Activated gamma-delta T cell treated with anti-CD3 and anti-CD28 coated beads, Interleukin-2, amount 50 U/mL, for 16 hours (primary cell): Measurements from ENCODE around the gene INS.

Experiments
- DNase-seq: peaks from one replicate; pipeline ENCODE4 v3.0.0-alpha.2; 2020; ENCODE audit warnings: low read depth

INS gene

DNA sequence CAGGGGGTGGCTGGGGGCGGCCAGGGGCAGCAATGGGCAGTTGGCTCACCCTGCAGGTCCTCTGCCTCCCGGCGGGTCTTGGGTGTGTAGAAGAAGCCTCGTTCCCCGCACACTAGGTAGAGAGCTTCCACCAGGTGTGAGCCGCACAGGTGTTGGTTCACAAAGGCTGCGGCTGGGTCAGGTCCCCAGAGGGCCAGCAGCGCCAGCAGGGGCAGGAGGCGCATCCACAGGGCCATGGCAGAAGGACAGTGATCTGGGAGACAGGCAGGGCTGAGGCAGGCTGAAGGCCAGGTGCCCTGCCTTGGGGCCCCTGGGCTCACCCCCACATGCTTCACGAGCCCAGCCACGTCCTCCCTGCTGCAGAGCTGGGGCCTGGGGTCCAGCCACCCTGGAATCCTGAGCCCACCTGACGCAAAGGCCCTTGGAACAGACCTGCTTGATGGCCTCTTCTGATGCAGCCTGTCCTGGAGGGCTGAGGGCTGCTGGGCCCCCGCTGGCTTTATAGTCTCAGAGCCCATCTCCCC lies at the start of gene INS:
Gene INS, minus strand, starts transcription at position 474 of the 524 bp plus-strand sequence. Its CDS starts 238 bp downstream, at position 236.
- DNase-seq = no peak

DNA sequence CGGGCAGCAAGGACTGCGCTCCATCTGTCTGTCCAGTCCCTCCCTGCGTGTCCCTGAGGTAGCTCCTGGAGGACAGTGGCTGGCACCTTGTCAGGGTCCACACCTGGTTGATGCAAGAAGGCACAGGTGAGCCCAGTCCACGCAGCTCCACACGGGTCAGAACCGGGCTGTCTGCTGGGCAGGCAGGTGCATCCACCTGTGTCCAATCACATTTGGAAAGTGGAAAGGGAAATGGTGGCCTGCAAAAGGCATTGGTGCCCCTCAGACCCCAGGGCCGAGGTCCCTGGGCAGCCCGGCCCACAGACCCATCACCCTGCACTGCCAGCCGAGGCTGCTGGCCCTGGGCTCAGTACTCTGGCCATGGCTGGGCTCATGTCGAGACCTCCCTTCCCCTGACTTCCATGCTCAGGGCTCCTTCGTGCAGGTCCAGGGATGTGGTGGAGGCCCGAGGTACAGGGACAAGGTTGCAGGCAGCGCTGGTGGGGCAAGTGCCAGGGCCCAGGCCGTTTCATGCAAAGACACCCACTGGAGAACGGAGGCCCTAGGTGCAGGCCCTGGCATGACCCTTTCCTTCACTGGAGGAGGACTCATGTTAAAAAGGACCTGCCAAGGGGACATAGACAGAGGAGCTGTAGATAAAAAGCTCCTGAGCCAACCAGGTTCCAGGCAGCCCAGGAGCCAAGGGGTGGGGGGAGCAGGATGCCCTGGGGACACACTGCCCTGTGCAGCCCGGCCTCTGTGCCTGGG lies 49.5 kb upstream of the INS start:
- no peak for DNase-seq

DNA sequence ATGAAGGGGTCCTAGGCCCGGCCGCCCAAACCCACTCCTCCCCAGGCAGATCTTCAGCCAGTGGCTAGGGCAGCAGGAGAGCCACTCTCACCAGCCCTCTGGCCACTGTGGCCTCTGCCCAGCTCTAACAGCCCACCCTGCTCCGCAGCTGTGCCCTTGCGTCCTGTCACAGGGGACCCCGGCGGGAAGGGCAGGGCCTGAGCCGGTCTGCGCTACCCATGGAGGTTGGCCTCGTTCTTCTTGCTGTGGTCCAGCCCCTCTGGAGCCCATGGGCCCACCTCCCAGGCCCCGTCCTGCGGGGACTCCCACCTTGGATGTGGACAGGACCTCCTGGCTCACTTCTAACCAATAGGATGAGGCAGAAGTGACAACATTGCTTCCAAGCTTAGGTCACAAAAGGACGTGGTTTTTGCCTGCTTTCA lies 48.9 kb upstream of the INS start:
- DNase-seq = no peak

DNA sequence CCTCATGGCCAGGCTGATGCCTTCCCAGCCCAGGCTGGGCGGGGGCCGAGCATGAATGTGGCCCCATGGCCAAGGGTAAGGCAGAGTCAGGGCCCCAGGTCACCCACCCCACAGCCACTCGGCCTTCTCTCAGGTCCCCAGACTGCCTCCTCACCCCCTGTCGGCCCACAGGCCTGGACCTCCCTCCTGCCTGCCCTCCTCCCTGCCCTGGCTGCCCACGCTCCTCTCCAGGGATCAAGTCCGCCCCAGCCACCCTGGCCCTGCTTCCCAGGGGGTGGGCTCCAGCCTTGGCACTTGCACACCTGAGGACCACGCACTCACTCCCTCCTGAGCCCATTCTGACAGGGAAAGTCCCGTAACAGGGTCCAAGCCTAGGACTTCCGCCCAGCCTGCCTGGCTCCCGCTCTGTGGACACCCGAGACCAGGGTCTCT lies 48.4 kb upstream of the INS start:
- DNase-seq = no peak

DNA sequence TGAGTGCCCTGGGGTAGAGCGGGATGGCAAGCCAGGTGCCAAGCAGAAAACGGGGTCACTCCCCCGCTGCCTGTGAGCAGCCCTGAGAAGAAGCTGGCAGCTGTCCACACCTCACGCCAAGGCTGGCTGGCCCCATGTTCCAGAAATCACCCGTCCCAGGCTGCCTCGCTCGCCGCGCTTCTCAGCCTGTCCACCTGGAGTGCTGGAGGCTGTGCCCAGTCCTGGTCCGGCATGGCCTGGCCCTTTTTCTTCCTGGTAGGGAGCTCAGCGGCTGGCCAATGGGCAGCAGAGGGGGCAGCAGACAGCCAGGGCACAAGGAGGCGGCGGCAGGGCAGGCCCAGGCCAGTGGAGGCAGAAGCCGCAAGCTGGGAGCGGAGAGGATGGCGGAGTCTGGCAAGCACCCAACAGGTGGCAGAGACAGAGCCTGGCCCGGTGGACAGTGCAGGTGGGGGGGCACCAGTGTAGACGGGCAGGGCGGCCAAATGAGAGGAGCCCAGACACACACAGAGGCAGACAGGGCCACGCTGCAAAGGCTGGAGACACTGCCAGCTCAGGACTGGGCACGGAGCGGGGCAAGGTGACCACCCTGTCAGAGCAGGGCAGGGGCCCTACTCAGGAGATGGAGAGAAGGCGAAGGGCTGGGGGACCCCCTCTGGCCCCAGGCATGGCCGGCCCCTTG lies 47.8 kb upstream of the INS start:
- no peak for DNase-seq

DNA sequence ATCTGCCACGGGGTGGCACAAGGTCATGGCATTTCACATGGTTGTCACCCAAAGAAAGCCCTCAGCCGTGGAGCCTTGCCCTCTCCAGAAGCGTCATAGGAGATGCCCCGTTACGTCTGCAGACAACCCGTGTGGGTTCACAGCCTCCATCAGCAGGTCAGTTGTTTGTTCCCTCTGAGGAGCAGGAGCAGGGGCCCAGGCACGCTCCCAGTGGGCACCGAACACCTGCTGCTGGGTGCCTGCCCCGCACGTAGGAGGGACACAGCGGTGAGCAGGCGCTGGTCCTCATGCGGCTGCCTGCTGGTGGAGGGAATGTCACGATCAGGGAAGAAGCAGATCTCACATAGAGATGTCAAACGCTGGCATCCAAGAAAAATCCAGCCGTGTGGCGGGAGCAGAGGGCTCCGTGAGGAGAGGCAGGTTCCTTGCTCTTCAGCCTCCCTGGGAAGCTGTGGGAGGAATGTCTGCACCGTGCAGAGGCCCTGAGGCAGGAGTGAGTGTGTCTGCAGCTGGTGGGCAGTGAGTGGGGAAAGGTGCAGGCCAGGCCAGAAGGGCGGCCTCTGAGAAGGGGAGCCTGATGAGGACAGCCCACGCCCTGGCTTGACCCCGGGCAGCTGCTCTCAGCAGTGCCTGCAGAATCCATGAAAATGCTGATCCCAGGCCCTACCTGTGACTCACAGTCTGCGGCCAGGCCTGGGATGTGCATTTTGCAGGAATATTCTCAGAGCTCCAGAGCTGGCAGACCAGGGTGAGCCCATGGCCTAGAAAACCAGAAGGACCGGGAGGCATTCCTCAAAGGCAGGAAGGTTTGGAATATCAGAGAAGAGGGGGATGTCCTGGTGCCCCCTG lies 47.0 kb upstream of the INS start:
- no peak for DNase-seq

DNA sequence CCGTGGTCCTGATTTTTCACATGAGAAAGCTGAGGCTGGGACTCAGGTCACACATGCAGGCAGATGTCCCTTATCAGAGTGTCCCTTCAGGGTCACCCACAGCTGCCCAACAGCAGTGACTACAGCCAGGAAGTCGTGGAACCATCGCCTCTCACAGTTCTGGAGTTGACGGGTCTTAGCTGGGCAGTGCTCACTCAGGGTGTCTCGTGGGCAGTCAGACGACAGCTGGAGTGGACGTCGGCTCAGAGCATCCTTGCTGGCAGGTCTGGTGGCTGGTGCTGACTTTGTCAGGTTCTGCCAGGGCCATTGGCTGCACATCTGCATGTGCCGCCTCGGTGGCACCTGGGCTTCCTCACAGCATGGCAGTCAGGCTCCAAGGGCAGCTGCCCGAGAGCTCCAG lies 46.2 kb upstream of the INS start:
- DNase-seq = no peak

DNA sequence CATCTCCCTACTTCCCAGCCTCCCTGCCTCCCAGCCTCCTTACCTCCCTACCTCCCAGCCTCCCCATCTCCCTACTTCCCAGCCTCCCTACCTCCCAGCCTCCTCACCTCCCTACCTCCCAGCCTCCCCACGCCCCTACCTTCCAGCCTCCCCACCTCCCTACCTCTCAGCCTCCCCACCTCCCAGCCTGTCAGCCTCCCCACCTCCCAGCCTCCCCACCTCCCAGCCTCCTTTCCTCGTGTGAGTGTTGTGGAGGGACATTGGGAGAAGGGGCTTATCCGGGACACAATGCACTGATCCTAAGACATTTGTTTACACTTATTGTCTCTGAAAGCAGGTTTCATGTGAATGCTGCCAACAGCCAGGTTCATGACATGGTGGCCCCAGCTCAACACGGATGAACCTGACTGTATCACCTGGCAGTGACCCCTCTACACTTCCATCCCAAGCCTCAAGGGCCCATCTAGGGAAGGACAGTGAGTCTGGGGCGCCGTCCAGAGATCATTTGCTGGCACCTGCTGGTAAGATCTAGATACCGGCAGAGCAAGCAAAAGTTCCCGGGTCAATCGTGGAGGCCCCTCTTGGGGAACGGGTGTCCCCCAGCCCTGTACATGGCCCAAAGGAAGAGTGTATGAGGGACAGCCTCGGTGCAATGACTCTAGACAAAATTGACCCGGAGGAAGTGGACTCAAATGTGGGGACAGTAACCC lies 45.1 kb upstream of the INS start:
- no peak for DNase-seq

DNA sequence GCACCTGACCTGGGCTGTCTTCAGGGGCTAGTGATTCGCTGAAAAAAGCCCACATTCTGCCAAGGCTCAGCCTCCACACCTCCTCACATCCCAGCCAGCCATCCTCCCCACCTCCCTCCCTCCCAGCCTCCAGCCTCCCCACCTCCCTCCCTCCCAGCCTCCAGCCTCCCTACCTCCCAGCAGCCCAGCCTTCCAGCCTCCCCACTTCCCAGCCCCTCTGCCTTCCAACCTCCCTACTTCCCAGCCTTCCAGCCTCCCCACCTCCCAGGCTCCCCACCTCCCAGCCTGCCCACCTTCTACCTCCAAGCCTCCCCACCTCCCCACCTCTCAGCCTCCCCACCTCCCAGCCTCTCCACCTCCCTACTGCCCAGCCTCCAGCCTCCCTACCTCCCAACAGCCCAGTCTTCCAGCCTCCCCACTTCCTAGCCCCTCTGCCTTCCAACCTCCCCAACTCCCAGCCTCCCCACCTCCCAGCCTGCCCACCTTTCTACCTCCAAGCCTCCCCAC lies 44.3 kb upstream of the INS start:
- DNase-seq = no peak

DNA sequence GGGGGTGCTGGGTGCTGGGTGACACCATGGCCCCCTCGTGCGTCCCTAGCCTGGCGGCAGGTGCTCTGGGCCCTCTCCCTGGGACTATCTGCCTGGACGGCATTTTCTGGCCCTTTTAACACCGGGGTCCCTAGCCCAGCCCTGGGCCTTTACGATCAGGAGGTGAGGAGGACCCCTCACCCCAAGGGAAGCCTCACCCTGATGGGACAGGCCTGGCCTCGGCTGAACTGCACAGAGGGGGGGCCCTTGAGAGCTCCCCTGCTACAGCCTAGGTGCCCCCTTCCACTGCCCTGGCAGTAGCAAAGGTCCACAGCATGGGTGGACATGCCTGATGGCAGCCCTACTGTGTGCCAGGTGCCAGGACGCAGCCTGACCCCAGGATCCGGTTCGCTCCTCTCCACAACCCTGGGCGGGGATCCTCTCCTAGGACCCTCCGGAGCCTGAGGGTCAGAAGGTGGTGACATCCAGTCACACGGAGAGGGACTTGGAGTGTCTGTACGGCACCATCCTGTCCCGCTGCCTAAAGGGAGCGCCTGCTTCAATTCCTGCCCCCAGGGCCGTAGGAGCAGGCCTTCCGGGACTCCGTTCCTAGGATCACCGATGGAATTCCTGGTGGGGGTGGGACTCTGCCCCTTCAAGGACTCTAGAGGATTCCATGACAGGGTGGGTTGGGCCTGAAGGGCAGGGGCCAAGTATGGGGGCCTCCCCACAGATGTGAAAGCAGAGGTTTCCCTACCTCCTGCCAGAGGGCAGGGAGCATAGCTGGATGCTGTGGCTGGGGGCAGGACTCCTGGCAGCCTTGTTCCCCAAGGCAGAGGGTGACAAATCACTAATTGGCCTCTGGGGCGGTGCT lies 43.6 kb upstream of the INS start:
- DNase-seq = no peak

DNA sequence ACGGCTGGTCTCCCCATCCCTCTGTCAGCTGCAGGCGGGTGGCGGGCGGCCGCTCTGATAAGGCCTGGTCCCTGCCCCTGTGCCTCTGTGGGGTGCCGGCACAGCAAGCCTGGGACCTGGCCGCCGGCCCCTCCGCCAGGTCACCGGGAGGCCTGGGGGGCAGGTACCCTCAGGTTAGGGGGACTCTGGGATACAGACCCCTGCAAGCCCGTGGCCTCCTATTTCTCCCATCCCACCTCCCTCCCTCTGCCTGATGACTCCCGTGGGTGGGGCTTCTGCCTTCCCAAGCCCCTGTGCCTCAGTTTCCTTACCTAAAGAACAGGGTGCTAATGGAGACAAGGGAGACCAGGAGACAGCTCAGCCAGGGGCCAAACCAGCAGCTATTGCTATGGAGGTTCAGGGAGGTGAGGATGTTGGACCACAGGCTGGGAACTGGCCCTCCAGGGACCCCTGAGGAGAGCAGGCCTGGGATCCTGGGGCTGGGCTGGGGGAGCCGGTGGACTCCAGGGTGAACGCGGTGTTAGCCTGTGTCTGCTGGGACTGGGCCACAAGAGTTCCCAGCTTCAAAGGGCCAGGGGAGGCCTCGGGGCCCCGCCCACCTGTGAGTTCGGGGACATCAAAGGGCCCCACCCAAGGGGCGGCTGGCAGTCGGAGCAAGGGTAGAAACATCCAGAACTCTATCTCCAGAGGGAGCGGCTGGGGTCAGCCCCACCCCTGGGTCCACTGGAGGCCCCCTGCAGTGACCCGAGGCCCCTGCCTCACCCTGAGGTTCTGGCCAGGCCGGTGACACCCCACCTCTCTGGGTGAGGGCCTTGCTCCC lies 42.6 kb upstream of the INS start:
- DNase-seq = no peak

DNA sequence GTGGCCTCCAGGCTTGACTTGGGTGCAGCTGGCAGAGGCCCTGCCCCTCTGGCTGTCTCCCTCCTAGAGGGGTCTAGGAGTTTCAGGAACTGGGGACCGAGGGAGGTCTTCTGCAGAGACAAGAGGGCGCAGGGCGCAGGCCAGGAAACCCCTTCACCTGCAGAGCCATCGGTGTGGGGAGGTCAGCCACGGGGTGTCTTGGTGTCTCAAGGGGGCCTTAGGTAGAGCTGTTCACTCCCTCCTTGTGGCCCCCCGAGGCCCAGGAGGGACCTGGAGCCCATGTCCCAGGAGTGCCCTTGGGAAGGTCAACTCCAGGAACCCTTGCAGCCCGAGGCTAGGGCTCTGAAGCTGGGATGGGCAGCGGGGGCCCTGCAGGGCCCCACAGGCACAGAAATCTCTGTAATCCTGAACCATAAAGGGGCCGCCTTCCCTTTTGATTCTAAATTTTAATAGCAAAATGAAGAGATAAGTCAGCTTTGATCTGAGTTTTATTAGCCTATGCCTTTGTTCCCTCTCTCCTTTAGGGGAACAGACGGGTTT lies 42.0 kb upstream of the INS start:
- no peak for DNase-seq

DNA sequence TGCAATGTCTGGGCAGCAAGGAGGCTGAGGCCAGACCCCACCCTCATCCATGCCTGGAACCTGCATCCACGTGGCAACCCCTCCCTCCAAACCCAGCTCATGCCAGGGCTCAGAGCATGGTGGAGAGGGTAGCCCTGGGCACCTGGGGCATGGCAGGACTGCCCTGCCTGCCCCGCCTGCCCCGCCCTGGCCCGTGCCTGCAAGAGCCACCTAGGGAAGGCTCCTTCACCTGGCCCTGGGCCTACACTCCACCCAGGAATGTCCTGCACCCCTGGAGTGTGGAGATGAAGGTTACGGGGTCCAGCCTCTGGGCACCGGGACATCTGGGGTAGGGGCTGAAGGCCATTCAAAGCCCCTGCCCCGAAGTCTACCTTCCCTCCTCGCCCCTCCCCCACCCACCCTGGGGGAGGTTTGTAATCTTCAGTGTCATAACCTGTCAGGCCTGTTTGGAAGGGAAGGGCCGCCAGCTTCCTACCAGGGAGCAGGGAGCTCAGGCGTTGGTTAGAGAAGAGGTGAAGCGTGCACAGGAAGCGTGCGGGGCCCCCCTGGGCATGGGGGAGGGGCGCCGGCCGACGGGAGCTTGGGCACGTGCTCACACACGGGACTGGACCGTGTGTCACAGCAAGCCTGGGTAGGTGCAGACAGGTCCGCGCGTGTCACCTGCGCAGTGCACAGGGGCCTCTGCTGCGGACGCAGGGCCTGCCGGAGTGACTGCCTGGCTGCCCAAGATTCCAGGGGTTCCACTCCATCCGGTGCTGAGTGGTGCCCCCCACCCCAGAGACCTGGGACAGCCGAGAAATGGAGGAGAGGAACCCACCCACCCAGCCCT lies 41.3 kb upstream of the INS start:
- DNase-seq = no peak

DNA sequence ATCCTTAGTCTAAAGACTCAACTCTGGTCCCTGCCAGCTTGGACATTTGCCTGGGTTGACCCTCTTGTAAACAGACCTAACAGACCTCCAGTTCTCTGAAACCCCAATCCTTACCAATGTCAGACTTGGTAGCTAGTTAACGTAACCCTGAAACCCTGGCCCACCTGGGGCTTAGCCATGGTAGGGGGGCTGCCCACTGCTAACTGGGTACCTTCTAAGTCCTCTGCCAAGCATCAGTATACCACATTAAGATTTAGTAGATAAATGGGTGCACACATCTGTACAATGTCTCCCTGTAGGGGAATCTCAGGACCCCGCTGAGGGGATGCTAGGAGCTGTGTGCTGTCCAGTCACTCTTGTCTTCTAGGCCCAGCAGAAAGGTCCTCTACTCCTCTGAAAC lies 40.5 kb upstream of the INS start:
- DNase-seq = no peak

DNA sequence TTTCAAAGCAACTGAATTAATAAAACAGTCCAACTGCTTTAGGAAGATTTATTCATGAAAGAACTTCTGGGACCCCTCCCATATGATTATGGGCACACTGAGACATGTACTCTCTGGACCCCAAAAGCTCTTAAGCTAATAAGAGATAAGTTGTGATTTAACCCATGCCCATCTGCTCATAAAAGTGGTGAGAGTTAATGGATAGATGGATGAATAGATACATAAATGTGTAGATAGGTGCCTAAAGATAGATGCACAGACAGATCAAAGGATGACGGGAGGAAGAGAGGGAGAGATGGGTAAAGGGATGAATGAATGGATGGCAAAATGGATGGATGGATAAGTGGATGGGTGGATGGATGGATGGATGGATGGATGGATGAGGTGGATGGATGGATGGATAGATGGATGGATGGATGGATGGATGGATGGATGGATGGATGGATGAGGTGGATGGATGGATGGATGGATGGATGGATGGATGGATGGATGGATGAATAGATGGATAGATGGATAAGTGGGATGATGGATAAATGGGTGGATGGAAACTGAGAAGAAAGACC lies 40.0 kb upstream of the INS start:
- no peak for DNase-seq

DNA sequence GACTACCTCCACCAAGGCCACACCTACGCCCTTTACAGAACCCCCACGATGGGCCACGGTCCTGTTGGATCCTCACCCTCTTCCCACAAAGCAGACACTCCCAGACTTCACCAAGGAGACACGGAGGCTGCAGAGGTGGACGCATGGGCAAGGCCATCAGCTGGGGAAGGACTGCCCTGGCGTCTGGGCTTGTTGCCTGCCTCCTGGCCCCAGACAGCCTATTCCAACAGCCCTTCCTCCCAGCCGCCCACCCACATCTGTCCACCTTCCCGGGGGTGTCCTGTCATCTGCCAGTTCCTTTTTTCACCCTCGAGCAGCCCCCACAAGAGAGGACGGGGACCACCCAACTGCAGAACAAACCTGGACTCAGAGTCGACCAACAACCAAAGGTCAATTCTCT lies 39.5 kb upstream of the INS start:
- DNase-seq = no peak

DNA sequence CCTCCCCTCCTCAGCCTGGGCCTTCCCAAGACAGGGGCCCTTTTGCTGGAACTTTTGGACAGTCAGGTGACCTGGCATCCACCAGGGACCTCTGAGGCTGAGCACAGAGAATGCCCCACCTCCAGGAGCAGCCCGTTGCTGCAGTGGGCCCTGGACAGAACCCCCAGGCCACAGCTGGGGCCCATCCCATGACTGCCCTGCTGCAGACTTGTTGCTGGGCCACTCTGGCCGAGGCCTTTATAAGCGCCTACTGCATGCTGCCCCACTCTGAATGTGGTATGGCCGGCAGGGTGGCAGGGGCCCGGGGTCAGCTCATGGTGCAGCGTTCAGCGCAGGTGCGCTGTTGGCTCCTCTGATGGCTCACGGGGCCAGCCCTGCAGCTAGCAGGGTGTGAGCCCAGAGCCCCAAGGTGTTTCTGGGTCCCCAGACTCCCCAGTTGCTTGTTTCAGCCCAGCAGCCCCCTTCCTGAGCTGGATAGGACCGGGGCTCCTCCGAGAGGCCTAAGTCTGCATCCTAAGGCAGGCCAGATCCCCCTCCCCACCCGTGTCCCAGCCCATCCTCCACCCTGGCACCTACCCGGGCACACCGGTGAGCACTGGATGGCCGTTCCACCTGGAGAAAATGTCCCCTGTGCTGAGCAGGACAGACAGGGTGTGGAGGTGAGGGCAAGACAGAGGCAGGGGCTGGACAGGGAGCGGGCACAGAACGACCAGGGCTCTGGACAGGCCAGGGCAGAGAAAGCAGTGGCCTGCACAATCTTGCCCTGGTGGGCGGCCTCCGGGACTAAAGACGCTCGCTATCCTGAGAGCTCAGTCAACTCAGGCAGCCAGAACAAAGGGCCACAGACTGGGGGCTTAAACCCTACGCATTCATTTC lies 38.7 kb upstream of the INS start:
- no peak for DNase-seq
